Endometrial microvascular endothelial cells (primary cell): ENCODE data around the gene MYLK2. TPM values are rescaled to one million over a fixed set of nuclear protein-coding genes. Genes with fewer than 3 reads are reported as not detected.

Experiments
- total RNA-seq: library from RNA; depleted of rRNA; stranded (reverse); fragments of >200 nt; gene quantifications from one replicate; pipeline ENCODE4 v1.2.3, GENCODE V29; 2015; ENCODE audit errors: inconsistent ontology term

Gene MYLK2
- total RNA-seq, 1 donor from 2014 or later, result 1.0 TPM

Other genes starting within 250 kb of the MYLK2 start
- 279 TPM for gene ID1, start 214.1 kb upstream of the MYLK2 start, total RNA-seq
- gene COX4I2, start 181.4 kb upstream of the MYLK2 start, total RNA-seq, result not detected
- gene BCL2L1, start 96.5 kb upstream of the MYLK2 start, total RNA-seq, result 169 TPM
- gene TPX2, start 80.1 kb upstream of the MYLK2 start, total RNA-seq, result 118 TPM
- not detected for gene FOXS1, start 26.2 kb downstream of the MYLK2 start, total RNA-seq
- not detected for gene DUSP15, start 51.2 kb downstream of the MYLK2 start, total RNA-seq
- not detected for gene TTLL9, start 51.3 kb downstream of the MYLK2 start, total RNA-seq
- 18.4 TPM for gene PDRG1, start 132.7 kb downstream of the MYLK2 start, total RNA-seq
- not detected for gene XKR7, start 148.8 kb downstream of the MYLK2 start, total RNA-seq
- 13.1 TPM for gene CCM2L, start 191.1 kb downstream of the MYLK2 start, total RNA-seq
- gene HCK, start 232.9 kb downstream of the MYLK2 start, total RNA-seq, result not detected